Measurements from ENCODE around the gene FAM162A.

DNA sequence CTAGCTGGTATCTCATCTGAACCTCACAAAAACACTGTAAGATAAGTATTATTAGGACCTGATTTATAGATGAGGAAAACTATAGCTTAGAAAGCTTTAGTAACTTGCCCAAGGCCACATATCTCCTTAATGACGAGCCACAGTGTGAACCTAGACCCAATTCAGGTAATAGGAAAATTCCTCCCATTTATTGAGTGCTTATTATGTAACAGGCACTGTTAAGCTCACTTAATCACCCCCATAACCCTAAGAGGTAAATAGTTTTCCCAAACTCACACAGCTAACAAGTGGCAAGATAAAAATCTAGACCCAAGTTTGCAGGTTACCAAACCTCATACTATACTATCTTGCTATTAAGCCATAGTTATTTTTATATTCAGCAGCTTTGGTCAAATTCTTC, 24.0 kb downstream of the FAM162A start:
- TF ChIP-seq ZFP30 (CRISPR knock-in tag; IDR thresholded peaks at IDR 0.05): no peak
- TF ChIP-seq CSDC2 (CRISPR knock-in tag; IDR thresholded peaks at IDR 0.05): no peak
- no peak for TF ChIP-seq PPARA (CRISPR knock-in tag; IDR thresholded peaks at IDR 0.05; ENCODE audit: borderline replicate concordance)
- TF ChIP-seq, protein P1, sequence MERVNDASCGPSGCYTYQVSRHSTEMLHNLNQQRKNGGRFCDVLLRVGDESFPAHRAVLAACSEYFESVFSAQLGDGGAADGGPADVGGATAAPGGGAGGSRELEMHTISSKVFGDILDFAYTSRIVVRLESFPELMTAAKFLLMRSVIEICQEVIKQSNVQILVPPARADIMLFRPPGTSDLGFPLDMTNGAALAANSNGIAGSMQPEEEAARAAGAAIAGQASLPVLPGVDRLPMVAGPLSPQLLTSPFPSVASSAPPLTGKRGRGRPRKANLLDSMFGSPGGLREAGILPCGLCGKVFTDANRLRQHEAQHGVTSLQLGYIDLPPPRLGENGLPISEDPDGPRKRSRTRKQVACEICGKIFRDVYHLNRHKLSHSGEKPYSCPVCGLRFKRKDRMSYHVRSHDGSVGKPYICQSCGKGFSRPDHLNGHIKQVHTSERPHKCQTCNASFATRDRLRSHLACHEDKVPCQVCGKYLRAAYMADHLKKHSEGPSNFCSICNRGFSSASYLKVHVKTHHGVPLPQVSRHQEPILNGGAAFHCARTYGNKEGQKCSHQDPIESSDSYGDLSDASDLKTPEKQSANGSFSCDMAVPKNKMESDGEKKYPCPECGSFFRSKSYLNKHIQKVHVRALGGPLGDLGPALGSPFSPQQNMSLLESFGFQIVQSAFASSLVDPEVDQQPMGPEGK (CRISPR knock-in tag; IDR thresholded peaks at IDR 0.05; ENCODE audit: borderline replicate concordance): no peak
- no peak for TF ChIP-seq TOX (CRISPR knock-in tag; IDR thresholded peaks at IDR 0.05; ENCODE audit: borderline replicate concordance)
- TF ChIP-seq RARB (CRISPR knock-in tag; IDR thresholded peaks at IDR 0.05): no peak
